Raji (cell line): ENCODE measurements around the gene DACT3.

Experiments used
- POLR2A ChIP-seq: IDR thresholded peaks from 2 replicates; pipeline ENCODE4 v1.6.1; 2011; ENCODE audit warnings: low read depth, low read length, control low read depth; ENCODE audit not compliant: insufficient read depth

Gene DACT3, protein sequence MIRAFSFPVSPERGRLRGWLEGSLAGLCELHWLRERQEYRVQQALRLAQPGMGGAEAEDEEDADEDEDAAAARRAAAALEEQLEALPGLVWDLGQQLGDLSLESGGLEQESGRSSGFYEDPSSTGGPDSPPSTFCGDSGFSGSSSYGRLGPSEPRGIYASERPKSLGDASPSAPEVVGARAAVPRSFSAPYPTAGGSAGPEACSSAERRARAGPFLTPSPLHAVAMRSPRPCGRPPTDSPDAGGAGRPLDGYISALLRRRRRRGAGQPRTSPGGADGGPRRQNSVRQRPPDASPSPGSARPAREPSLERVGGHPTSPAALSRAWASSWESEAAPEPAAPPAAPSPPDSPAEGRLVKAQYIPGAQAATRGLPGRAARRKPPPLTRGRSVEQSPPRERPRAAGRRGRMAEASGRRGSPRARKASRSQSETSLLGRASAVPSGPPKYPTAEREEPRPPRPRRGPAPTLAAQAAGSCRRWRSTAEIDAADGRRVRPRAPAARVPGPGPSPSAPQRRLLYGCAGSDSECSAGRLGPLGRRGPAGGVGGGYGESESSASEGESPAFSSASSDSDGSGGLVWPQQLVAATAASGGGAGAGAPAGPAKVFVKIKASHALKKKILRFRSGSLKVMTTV

DNA sequence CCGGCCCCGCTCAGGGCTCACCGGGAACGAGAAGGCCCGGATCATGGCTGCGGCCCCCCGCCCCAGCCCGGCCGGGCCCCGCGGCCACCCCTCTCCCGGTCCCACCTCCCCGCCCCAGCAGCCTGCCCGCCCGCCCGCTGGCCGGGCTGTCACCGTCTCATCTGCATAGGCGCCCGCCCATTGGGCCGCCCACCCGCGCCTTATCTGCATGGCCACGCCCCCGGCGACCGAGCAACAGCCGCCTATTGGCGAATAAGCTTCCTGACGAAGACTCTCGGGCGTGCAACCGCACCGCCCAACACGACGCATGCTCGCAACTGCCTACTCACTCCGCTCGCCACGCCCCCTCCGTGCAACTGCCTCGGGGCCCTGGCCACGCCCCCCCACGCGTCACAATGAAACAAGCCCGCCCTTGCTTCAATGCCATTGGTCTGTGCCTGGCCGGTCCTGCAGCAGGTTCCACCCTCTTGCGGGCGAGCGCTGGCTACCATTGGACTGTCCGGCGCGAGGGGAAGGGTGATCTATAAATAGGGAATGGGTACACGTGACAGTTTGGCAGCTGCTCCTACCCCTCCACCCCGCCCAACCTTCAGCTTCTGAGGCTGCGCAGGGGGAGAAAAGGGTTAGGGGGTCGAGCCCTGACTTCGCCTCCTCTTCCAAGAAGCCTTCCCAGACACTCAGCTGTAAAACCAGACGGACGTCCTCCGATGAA is at the start of gene DACT3:
Gene DACT3, minus strand, starts transcription at position 163 of the 712 bp plus-strand sequence. Its CDS starts 118 bp downstream, at position 45.
- TF ChIP-seq POLR2A, result no peak

DNA sequence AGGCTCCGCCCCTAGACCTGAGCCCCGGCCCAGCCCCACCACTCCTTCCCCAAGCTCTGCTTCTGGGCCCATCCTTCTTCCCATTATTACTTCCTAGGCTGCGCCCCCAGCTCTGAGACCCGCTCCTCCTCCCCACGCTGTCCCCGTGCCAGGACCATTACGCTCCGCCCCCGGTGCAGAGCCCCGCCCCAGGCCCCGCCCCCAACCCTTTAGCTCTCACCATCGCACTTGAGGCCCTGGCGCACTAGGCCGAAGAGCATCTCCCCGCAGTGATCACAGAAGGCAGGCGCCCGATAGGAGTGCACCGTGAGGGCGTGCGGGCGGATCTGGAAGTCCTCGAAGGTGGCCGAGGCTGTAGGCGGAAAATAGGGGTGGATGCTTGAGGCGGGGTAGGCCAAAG is 49.7 kb upstream of the DACT3 start:
- TF ChIP-seq POLR2A, result no peak

DNA sequence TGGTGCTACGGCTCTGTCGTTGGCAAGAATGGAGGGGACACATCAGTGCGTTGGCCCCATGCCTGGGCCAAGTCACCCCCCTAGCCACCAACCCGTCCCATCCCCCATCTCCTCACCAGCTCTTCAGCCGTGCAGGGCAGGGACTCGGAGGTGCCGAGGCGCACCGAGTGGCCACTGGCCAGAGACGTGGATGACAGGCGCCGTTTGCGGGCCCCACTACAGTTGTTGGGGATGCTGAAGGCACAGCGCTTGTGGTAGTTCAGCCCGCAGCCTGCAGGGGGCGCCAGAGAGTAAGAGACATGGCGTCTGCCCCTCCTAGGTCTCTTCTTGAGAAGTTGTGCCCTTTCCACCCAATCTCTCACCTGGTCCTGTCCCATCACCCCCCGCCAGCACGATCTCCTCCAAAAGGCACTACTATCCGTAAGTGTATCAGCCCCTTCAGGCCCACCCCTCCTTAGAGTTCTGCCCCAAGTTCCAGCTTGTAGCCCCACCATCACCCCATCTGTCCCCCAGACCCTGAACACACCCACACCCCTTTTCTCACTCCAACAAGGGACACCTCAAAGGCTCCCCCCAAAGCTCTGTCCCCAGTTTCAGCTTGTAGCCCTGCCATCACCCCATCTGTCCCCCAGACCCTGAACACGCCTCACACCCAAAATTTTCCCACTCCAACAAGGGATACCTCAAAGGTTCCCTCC is 43.5 kb upstream of the DACT3 start:
- TF ChIP-seq POLR2A, result no peak

DNA sequence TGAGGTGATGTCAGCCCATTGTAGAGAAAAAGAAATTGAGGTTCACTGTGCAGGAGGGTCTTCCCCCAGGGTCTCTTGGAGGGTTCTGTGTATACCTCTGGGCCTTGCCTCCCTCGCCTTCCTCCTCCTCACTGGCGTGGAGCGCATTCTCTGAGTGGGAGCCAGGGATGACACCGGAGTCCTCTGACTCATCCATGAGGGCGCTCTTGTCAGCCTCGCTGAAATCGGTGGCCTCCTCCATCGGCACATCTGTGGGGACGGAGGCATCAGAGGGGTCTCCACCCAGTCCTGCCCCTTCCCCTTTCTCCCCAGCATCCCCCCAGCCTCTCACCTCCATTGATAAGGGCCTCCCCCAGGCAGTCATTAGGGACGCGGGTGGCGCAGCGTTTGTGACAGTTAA is 39.7 kb upstream of the DACT3 start:
- no peak for TF ChIP-seq POLR2A

DNA sequence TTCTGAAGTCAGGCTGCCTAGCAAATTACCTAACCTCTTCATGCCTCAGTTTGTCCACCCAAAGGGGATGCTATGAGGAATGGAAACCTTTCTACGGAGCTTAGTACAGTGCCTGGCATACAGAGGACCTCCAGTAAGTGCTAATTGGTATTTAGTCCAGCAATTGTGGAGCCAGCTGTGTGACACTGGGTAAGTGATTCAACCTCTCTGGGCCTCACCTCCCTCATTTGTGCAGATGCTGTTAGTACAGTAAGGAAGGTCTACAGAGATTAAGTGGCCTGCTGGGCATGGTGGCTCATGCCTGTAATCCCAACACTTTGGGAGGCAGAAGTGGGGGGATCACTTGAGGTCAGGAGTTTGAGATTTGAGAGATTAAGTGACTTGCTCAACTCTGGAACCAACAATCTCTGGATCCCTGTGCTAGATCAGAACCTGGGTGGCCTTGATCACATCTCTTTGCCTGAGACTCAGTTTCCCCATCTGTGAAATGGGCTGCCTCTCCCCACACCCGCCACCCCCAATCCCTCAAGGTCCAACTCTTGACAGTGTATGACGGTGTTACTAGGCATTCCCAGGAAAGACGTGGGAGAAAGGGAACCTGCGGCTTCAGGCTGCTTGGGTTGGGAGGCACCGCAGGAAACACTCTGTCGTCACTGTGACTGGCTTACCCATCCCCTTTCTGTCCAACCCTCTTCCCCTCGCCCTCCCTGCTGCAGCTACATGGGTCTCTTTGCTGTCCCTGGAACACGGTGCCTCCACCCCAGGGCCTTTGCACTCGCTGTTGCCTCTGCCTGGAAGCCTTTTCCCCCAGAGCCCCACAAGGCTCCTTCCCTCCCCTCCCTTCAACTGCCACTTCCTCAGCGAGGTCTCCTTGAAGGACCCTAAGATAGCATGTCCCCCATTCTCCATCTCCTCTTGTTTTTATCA is 37.7 kb upstream of the DACT3 start:
- TF ChIP-seq POLR2A, result no peak

DNA sequence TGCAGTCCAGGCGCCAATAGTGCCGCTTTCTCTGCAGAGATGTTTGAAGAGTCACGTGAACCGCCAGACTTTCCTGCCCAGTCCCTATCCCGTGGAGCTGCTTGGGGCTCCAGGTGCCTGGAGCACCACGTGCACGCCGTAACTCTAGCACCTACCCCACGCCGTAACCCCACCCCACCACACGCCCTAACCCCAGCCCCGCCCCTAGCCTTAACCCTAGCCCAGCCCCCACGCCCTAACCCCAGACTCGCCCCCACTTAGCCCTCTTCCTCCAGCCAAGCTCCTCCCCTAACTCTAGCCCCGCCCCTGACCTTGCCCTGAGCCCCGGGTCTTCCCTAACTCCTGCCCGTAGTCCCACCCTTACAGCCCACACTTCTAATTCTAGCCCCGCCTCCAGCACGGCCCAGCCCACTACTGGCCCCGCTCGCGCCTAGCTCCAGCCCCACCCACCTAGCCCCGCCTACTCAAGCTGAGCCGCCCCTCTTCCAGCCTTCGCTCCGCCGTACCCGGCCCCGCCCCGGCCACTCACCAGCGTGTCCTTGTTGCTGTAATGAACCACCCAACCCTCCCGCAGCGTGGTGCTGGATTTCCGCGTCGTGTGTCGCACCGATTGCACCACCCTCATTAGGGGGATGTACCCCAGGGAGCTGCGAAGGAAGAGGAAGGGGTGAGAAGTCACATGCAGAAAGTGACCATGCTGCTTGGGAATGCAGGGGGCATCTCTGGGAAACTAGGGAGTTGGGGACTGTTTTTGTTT is 36.4 kb upstream of the DACT3 start:
- TF ChIP-seq POLR2A, result no peak

DNA sequence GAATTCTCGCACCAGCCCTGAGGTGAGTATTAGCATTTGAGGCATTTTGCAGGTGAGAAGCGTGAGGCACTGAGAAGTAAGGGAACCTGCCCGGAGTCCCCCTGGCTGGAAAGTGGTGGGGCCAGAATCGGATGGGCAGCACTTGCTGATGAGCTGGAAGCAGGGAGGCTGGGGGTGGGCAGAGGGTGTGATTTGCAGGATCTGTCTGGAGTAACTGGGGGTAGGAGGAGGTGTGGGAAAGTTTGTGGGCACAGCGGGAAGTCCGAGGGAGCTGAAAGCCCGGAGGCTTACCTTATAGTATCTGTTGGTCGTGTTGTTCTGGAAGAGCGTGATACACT is 35.9 kb upstream of the DACT3 start:
- no peak for TF ChIP-seq POLR2A

DNA sequence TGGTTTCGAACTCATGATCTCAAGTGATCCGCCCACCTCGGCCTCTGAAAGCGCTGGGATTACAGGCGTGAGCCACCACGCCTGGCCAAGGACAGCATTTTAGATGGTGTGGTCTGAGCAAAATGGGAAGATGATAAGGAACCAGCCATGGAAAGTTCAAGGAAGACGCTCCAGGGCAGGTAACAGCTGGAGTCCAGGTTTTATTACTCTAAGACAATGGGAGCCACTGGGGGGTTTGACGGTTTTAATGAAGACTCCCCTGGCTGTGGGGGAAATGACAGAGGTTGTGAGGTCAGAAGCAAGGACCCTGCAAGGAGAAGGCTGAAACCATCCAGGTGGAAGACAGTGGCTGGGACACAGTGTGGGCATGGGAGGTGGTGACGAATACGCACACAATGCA is 35.1 kb upstream of the DACT3 start:
- TF ChIP-seq POLR2A, result no peak

DNA sequence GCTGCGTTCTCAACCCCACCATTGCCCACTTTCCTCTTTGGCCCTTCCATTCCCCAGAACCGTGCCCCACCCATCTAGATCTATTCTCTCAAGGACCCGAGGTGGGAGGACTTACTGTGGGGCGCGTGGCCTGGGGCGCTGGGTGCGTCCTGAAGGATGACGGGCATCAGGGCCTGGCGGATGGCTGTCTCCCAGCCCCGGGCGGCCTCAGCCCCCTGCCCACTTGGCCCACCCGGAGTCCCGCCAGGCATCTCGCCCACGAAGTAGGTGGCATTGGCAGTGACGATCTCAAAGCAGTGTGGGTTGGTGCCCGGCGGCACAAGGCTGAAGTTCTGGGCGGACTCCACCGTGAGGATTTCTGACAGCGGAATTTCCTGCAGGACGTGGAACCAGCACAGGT is 32.8 kb upstream of the DACT3 start:
- no peak for TF ChIP-seq POLR2A

DNA sequence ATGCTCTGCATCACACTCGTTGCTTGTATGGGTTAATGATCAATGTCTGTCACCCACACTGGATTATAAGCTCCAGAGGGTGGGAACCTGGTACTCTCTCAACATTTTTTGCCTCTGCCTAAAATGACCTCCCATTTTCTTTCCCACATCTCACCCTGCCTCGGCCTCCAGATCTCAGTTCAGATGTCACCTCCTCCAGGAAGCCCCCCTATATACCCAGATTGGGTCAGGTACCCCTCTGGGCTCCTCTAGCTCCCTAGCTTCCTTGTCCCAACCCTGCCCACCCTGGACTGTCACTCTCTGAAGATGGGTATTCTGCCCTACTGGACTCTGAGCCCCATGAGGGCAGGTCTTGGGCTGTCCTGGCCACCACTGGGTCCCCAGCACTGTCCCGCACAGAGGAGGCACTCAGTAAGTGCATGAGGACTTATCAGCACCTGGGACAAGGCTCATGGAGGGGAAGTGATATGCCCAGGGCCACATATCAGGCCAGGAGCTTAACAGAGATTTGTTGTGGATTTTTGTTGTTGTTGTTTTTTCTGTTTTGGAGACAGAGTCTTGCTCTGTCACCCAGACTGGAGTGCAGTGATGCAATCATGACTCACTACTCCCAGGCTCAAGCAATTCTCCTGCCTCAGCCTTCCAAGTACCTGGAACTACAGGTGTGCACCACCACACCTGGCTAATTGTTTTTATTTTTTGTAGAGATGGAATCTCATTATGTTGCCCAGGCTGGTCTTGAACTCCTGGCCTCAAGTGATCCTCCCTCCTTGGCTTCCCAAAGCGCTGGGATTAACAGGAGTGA is 32.1 kb upstream of the DACT3 start:
- TF ChIP-seq POLR2A, result no peak

DNA sequence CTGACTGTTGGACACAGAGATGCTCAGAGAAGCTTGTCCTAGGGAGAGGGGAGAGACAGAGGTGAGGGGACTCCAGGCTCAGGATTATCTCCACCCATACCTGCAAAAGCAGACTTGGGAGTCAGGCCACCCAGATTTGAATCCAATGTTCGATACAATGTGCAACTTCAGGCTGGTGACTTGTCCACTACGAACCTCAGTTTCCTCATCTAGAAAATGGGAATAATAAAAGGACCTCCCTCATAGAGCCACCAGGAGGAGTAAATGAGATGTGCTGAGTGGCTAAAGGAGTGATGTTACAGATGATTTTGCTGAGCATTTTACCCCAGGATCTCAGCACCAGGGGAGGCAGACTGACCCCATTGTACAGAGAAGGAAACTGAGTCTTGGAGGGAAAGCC is 31.0 kb upstream of the DACT3 start:
- TF ChIP-seq POLR2A, result no peak

DNA sequence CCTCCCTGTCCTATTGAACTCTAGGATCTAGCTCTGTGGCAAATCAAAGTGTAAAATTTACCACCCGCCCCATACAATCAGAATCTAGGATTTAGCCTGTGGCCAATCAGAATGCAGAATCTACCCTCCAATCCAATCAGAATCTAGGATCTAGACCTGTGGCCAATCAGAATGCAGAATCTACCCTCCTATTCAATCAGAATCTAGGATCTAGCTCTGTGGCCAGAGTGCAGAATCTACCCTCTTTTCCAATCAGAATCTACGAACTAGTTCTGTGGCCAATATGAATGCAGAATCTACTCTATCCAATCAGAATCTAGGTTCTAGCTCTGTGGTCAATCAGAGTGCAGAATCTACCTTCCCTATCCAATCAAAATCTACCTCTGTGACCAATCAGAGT is 30.1 kb upstream of the DACT3 start:
- TF ChIP-seq POLR2A, result no peak

DNA sequence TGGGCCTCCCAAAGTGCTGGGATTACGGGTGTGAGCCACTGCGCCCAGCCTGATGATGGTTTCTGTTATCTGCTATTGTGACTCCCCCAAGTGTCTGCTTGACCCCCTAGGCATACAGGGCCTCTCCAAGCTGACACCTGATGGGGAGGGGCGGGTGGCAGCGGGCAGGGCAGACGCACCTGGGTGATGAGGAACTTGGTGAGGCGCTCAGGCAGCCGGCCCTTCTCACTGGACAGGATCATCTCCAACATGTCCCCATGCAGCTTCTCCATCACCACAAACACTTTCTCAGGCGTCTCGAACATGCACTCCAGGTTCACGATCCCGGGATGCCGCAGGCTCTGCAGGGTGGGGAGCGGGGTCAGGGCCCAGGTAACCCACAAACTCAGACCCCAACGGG is 28.4 kb upstream of the DACT3 start:
- no peak for TF ChIP-seq POLR2A

DNA sequence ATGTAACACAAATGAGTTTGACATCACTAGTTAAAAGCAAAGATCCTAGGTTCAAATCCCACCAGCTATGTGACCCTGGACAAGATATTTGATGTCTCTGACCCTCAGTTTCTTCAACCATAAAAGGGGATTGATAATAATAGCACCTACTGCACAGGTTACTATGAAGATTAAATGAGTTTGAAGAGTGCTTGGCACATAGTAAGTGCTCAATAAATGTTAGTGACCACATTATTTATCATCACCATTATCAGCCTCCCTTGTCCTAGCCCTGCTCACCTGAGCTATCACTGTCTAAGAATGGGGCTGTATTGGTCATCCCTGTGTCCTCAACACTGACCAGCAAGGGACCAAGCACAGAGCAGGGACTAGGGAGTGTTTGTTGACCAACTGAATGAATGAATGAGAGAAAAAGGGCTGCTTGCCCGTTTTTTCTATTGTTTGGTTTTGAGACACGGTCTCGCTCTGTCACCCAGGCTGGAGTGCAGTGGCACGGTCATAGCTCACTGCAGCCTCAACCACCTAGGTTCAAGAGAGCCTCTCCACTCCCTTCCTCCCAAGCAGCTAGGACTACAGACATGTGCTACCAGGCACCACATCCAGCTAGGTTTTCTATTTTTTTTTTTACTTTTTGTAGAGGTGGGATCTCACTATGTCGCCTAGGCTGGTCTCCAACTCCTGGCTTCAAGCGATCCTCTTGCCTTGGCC is 26.6 kb upstream of the DACT3 start:
- no peak for TF ChIP-seq POLR2A
